GM23338 (cell line): ENCODE results near the gene NHSL1. TPM values are rescaled to one million over a fixed set of nuclear protein-coding genes. Genes with fewer than 3 reads are reported as not detected.

Experiments
- ATAC-seq: fragments of 200-7000 bp; cut with Tn5 transposase; 3 replicates; pipeline ENCODE4 v1.9.1; 2020
- DNase-seq: peaks from one replicate; pipeline ENCODE4 v3.0.0-alpha.2; 2015; ENCODE audit warnings: low spot score
- H2AFZ ChIP-seq: fragments of 200-600 bp; sonication (generic); 2 replicates; pipeline ENCODE4 v1.8.0; 2016; ENCODE audit warnings: antibody characterized with exemption, mild to moderate bottlenecking, moderate library complexity
- H3F3A ChIP-seq: fragments of 200-600 bp; sonication (generic); replicated peaks from 2 replicates; pipeline ENCODE4 v1.8.0; 2017; ENCODE audit warnings: antibody characterized with exemption, mixed run types, low read depth
- H3K27ac ChIP-seq: fragments of 200-600 bp; sonication (generic); 2 replicates; pipeline ENCODE4 v1.6.1; 2016; ENCODE audit warnings: low read depth
- H3K27me3 ChIP-seq: fragments of 200-600 bp; sonication (generic); 2 replicates; pipeline ENCODE4 v1.8.0; 2016; ENCODE audit warnings: mild to moderate bottlenecking, mixed run types, moderate library complexity; ENCODE audit not compliant: insufficient read depth
- H3K36me3 ChIP-seq: fragments of 200-600 bp; sonication (generic); 2 replicates; pipeline ENCODE4 v1.8.0; 2016; ENCODE audit warnings: mild to moderate bottlenecking; ENCODE audit not compliant: insufficient read depth
- H3K4me1 ChIP-seq: fragments of 200-600 bp; sonication (generic); 2 replicates; pipeline ENCODE4 v1.8.0; 2016; ENCODE audit warnings: mild to moderate bottlenecking, moderate library complexity; ENCODE audit not compliant: insufficient read depth
- H3K4me2 ChIP-seq: fragments of 200-600 bp; sonication (generic); 2 replicates; pipeline ENCODE4 v1.7.1; 2017; ENCODE audit warnings: mixed run types
- H3K4me3 ChIP-seq: fragments of 200-600 bp; sonication (generic); 2 replicates; pipeline ENCODE4 v1.6.1; 2016; ENCODE audit warnings: mixed run types
- H3K79me2 ChIP-seq: fragments of 200-600 bp; sonication (generic); replicated peaks from 2 replicates; pipeline ENCODE4 v1.8.0; 2017; ENCODE audit warnings: mild to moderate bottlenecking; ENCODE audit not compliant: insufficient read depth
- H3K9me2 ChIP-seq: fragments of 200-600 bp; sonication (generic); 2 replicates; pipeline ENCODE4 v1.8.0; 2017; ENCODE audit not compliant: insufficient read depth
- H4K20me1 ChIP-seq: fragments of 200-600 bp; sonication (generic); replicated peaks from 2 replicates; pipeline ENCODE4 v1.8.0; 2017; ENCODE audit warnings: mild to moderate bottlenecking; ENCODE audit not compliant: insufficient read depth
- H3K27ac Mint-ChIP-seq: 2 replicates; pipeline ENCODE4 v1.8.0; 2020; ENCODE audit warnings: inconsistent platforms, mild to moderate bottlenecking, moderate library complexity, mixed read lengths
- H3K27me3 Mint-ChIP-seq: 3 replicates; pipeline ENCODE4 v1.8.0; 2022; ENCODE audit warnings: low read depth, mild to moderate bottlenecking, moderate library complexity, mixed read lengths, inconsistent platforms; ENCODE audit not compliant: insufficient read depth, poor library complexity
- H3K36me3 Mint-ChIP-seq: 3 replicates; pipeline ENCODE4 v1.8.0; 2021; ENCODE audit warnings: low read depth, mild to moderate bottlenecking, inconsistent platforms, moderate library complexity, mixed read lengths
- H3K4me1 Mint-ChIP-seq: 3 replicates; pipeline ENCODE4 v1.8.0; 2020; ENCODE audit warnings: mild to moderate bottlenecking, inconsistent platforms, mixed read lengths
- H3K4me3 Mint-ChIP-seq: 3 replicates; pipeline ENCODE4 v1.8.0; 2021; ENCODE audit warnings: moderate library complexity, mild to moderate bottlenecking, inconsistent platforms, mixed read lengths
- H3K9me3 Mint-ChIP-seq: 3 replicates; pipeline ENCODE4 v1.8.0; 2020; ENCODE audit warnings: moderate library complexity, mild to moderate bottlenecking, inconsistent platforms, mixed read lengths
- CREB1 ChIP-seq: fragments of 250-450 bp; sonication (Bioruptor Pico); IDR thresholded peaks from 2 replicates; pipeline ENCODE4 v1.5.0; 2020; ENCODE audit warnings: low read depth, mild to moderate bottlenecking, moderate library complexity
- ETS1 ChIP-seq: IDR thresholded peaks from 2 replicates; pipeline ENCODE4 v1.6.1; 2016; ENCODE audit warnings: antibody characterized with exemption
- EZH2 ChIP-seq: fragments of 200-600 bp; sonication (generic); IDR thresholded peaks from one replicate; pipeline ENCODE4 v1.8.0; 2017; ENCODE audit warnings: antibody characterized with exemption, mild to moderate bottlenecking, low read depth; ENCODE audit not compliant: unreplicated experiment
- EZH2phosphoT487 ChIP-seq: fragments of 200-600 bp; sonication (generic); IDR thresholded peaks from one replicate; pipeline ENCODE4 v1.8.1; 2018; ENCODE audit warnings: antibody characterized with exemption; ENCODE audit not compliant: unreplicated experiment
- NANOG ChIP-seq: IDR thresholded peaks from 2 replicates; pipeline ENCODE4 v1.6.1; 2016; ENCODE audit warnings: antibody characterized with exemption, borderline replicate concordance
- POLR2AphosphoS5 ChIP-seq: IDR thresholded peaks from 2 replicates; pipeline ENCODE4 v1.6.1; 2016; ENCODE audit warnings: antibody characterized with exemption, low read depth
- STAT1 ChIP-seq: IDR thresholded peaks from one replicate; pipeline ENCODE4 v1.6.1; 2016; ENCODE audit warnings: antibody characterized with exemption; ENCODE audit not compliant: unreplicated experiment
- ZNF114 ChIP-seq: fragments of 250-450 bp; sonication (Bioruptor Pico); IDR thresholded peaks from 2 replicates; pipeline ENCODE4 v1.5.0; 2020; ENCODE audit warnings: mild to moderate bottlenecking, moderate library complexity
- ZNF331 ChIP-seq: fragments of 250-450 bp; sonication (Bioruptor Pico); IDR thresholded peaks from 2 replicates; pipeline ENCODE4 v1.5.0; 2020; ENCODE audit warnings: low read depth, mild to moderate bottlenecking, moderate library complexity
- polyA plus RNA-seq: library from polyadenylated mRNA; unstranded; fragments of >200 nt; fragmentation: Nextera tagmentation; extraction: Ambion mirVana; gene quantifications from 2 replicates; pipeline ENCODE4 v1.2.1, GENCODE V29; 2016
- total RNA-seq: library from RNA; depleted of rRNA; stranded (reverse); fragments of >200 nt; shearing (Covaris generic); gene quantifications from 2 replicates; pipeline ENCODE4 v1.2.3, GENCODE V29; 2014
- TF ChIP-seq, protein P1 (sequence below): IDR thresholded peaks from one replicate; pipeline ENCODE4 v1.6.1; 2018; ENCODE audit warnings: antibody characterized with exemption; ENCODE audit not compliant: unreplicated experiment

NHSL1 gene
- total and polyA plus RNA-seq, 2 experiments from 2014 or later, result 11.2 to 24.5 TPM

- ATAC-seq (no peak), DNase-seq (no peak)
- Mint-ChIP-seq H3K4me3 (no peak overlapping the region), H3K9me3 (peaks cover 3% of the 10 kb centered on the region; the same call in 2 of the 3 replicates), H3K36me3 (peaks cover 8% of the 10 kb centered on the region; the same call in 2 of the 3 replicates), H3K27ac (no peak overlapping the region), H3K27me3 (peaks cover 4% of the 10 kb centered on the region), H3K4me1 (peaks cover 22% of the 10 kb centered on the region)
- Histone ChIP-seq H3F3A (no peaks in the 10 kb centered on the region), H3K79me2 (peaks cover 37% of the 10 kb centered on the region; the same call in 1 of the 2 replicates), H3K9me2 (no peaks in the 10 kb centered on the region), H3K4me1 (peaks cover 13% of the 10 kb centered on the region), H2AFZ (no peak overlapping the region), H3K4me3 (no peak overlapping the region), H3K27ac (no peak overlapping the region), H4K20me1 (no peaks in the 10 kb centered on the region), H3K36me3 (no peaks in the 10 kb centered on the region), H3K4me2 (no peak overlapping the region), H3K27me3 (no peaks in the 10 kb centered on the region)
- no peak for TF ChIP-seq EZH2phosphoT487
These were observed 16.5 kb upstream of the NHSL1 start for GRCh38 chr6:138515657-138516248.

GRCh38 chr6:138514860-138515540, 15.7 kb upstream of the NHSL1 start:
- peaks cover 4% of the 10 kb centered on the region for H3K27me3 Mint-ChIP-seq
- Histone ChIP-seq H3F3A (no peaks in the 10 kb centered on the region), H3K4me1 (peaks cover 13% of the 10 kb centered on the region), H2AFZ (no peak overlapping the region), H3K27me3 (no peaks in the 10 kb centered on the region), H3K9me2 (no peaks in the 10 kb centered on the region), H4K20me1 (no peaks in the 10 kb centered on the region), H3K27ac (no peak overlapping the region), H3K36me3 (no peaks in the 10 kb centered on the region), H3K79me2 (peaks cover 37% of the 10 kb centered on the region; the same call in 1 of the 2 replicates), H3K4me3 (no peak overlapping the region), H3K4me2 (no peak overlapping the region)
- H3K36me3 Mint-ChIP-seq, result peaks cover 8% of the 10 kb centered on the region; the same call in 2 of the 3 replicates
- no peak for ATAC-seq
- H3K9me3 Mint-ChIP-seq, result peaks cover 3% of the 10 kb centered on the region; the same call in 2 of the 3 replicates
- peaks cover 22% of the 10 kb centered on the region for H3K4me1 Mint-ChIP-seq
- no peak overlapping the region for H3K4me3 Mint-ChIP-seq
- H3K27ac Mint-ChIP-seq, result no peak overlapping the region
- no peak for DNase-seq
- TF ChIP-seq POLR2AphosphoS5 (no peak), NANOG (no peak), EZH2 (no peak), STAT1 (no peak), CREB1 (no peak), EZH2phosphoT487 (no peak), ETS1 (no peak), ZNF114 (CRISPR knock-in tag) (no peak), ZNF331 (CRISPR knock-in tag) (no peak)
- TF ChIP-seq, protein P1, sequence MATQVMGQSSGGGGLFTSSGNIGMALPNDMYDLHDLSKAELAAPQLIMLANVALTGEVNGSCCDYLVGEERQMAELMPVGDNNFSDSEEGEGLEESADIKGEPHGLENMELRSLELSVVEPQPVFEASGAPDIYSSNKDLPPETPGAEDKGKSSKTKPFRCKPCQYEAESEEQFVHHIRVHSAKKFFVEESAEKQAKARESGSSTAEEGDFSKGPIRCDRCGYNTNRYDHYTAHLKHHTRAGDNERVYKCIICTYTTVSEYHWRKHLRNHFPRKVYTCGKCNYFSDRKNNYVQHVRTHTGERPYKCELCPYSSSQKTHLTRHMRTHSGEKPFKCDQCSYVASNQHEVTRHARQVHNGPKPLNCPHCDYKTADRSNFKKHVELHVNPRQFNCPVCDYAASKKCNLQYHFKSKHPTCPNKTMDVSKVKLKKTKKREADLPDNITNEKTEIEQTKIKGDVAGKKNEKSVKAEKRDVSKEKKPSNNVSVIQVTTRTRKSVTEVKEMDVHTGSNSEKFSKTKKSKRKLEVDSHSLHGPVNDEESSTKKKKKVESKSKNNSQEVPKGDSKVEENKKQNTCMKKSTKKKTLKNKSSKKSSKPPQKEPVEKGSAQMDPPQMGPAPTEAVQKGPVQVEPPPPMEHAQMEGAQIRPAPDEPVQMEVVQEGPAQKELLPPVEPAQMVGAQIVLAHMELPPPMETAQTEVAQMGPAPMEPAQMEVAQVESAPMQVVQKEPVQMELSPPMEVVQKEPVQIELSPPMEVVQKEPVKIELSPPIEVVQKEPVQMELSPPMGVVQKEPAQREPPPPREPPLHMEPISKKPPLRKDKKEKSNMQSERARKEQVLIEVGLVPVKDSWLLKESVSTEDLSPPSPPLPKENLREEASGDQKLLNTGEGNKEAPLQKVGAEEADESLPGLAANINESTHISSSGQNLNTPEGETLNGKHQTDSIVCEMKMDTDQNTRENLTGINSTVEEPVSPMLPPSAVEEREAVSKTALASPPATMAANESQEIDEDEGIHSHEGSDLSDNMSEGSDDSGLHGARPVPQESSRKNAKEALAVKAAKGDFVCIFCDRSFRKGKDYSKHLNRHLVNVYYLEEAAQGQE, result no peak
